Suprapubic skin (tissue), 4 donors: Measurements from ENCODE around the gene C16orf92. TPM values are rescaled to one million over a fixed set of nuclear protein-coding genes. Genes with fewer than 3 reads are reported as not detected.

ENCODE experiments used
- DNase-seq, 2 donors: peaks; one replicate each; pipeline ENCODE4 v3.0.0-alpha.2; 2019; ENCODE audit warnings: low spot score in 2 of 2
- H3K27ac ChIP-seq: fragments of 200-600 bp; sonication (generic); one replicate; pipeline ENCODE4 v1.5.1; 2019
- H3K27me3 ChIP-seq: fragments of 200-600 bp; sonication (generic); one replicate; pipeline ENCODE4 v1.5.1; 2019
- H3K36me3 ChIP-seq: fragments of 200-600 bp; sonication (generic); one replicate; pipeline ENCODE4 v1.5.1; 2019
- H3K4me1 ChIP-seq: fragments of 200-600 bp; sonication (generic); one replicate; pipeline ENCODE4 v1.5.1; 2019
- H3K4me3 ChIP-seq: fragments of 200-600 bp; sonication (generic); one replicate; pipeline ENCODE4 v1.5.1; 2019; ENCODE audit warnings: mild to moderate bottlenecking
- H3K9me3 ChIP-seq: fragments of 200-600 bp; sonication (generic); one replicate; pipeline ENCODE4 v1.5.1; 2019
- EP300 ChIP-seq: sonication (generic); formaldehyde crosslinking; IDR thresholded peaks from one replicate; pipeline ENCODE4 v1.6.1; 2017; ENCODE audit warnings: antibody characterized with exemption
- POLR2A ChIP-seq, 2 donors: fragments of 450-650 bp; IDR thresholded peaks; one replicate each; pipeline ENCODE4 v1.6.1; 2017; ENCODE audit warnings: antibody characterized with exemption in 2 of 2, mild to moderate bottlenecking in 2 of 2, moderate library complexity in 2 of 2
- POLR2AphosphoS5 ChIP-seq, 3 donors: sonication (generic); formaldehyde crosslinking; IDR thresholded peaks; one replicate each; pipeline ENCODE4 v1.6.1; 2017; ENCODE audit warnings: antibody characterized with exemption in 3 of 3
- WGBS: methylation state at CpG from one replicate; pipeline ENCODE4 v1.1.5; 2018; 5-methylcytosine and 5-hydroxymethylcytosine counted together
- total RNA-seq, 4 donors: library from RNA; depleted of rRNA; stranded (reverse); fragments of >200 nt; gene quantifications; one replicate each; pipeline ENCODE4 v1.1.0, GENCODE V29; 2016
- TF ChIP-seq, protein P1 (sequence below), 2 donors: fragments of 200-600 bp in 1 of 2; fragments of 450-650 bp in 1 of 2; sonication (generic) in 1 of 2; IDR thresholded peaks; one replicate each; pipeline ENCODE4 v1.5.1; 2016 to 2019; ENCODE audit warnings: antibody characterized with exemption in 2 of 2, mild to moderate bottlenecking in 1 of 2, moderate library complexity in 1 of 2

C16orf92 gene
- total RNA-seq, 4 donors from 2014 or later = not detected

DNA sequence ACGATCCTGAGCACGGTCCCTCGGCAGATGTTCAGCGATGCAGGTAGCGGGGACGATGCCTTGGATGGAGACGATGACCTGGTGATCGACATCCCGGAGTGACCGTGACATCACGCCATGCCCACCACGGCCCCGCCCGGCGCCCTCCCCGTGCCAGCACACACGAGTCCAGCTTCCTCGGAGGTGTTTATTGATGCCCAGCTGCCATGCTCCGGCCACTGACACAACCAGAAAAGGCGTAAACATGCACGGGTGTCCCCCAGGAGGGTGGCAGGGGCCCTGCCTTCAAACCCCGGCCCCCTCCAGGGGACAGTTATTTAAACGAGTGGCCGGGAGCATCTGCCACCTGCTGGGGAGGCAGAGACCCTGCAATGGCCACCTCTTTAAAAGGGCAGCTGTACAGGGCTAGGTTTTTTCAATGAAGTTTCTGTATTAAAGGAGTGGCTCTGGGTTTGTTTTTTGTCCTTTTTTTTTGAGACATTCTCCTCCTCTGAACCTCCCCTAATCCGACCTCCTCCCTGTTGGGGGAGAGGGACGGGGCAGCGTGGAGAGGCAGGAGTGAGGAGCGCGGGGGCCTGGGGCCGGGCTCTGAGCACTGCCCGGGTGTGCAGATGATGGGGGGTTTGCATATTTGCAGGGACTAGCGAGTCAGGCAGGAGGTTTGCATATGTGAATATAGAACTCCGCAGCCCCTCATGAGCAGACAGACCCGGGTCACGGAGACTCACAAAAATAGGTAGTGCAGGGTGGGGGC is 17.5 kb upstream of the C16orf92 start:
- Histone ChIP-seq H3K4me3 (no peak overlapping the region), H3K36me3 (peaks cover 31% of the 10 kb centered on the region), H3K27ac (no peak overlapping the region), H3K4me1 (peaks cover 10% of the 10 kb centered on the region), H3K9me3 (no peaks in the 10 kb centered on the region), H3K27me3 (peaks cover 21% of the 10 kb centered on the region)
- TF ChIP-seq, protein P1, sequence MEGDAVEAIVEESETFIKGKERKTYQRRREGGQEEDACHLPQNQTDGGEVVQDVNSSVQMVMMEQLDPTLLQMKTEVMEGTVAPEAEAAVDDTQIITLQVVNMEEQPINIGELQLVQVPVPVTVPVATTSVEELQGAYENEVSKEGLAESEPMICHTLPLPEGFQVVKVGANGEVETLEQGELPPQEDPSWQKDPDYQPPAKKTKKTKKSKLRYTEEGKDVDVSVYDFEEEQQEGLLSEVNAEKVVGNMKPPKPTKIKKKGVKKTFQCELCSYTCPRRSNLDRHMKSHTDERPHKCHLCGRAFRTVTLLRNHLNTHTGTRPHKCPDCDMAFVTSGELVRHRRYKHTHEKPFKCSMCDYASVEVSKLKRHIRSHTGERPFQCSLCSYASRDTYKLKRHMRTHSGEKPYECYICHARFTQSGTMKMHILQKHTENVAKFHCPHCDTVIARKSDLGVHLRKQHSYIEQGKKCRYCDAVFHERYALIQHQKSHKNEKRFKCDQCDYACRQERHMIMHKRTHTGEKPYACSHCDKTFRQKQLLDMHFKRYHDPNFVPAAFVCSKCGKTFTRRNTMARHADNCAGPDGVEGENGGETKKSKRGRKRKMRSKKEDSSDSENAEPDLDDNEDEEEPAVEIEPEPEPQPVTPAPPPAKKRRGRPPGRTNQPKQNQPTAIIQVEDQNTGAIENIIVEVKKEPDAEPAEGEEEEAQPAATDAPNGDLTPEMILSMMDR (IDR thresholded peaks at IDR 0.05) = peak; percentile 55 to 84
- TF ChIP-seq POLR2AphosphoS5 (IDR thresholded peaks at IDR 0.05) (no peak), EP300 (no peak), POLR2A (IDR thresholded peaks at IDR 0.05) (no peak)
- WGBS = 55% methylated on average over 17 of the region's 35 CpGs
- no peak for DNase-seq

DNA sequence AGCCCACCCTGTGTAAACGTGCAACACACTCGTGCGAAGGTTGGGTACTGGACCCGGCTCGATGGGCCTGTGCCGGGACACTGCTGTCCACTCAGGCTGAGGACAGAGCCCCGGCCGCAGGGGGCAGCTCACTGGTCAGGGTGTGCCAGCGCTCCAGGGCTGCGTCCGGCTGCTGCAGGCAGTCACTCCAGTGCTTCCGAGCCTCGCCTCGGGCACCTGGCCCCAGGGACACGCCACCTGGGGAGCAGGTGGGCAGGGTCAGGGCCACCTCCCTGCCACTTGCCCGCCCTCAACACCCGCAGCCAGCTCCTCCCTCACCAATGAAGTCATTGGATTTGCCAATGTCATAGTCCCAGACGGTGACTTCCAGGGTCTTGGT is 16.9 kb upstream of the C16orf92 start:
- no peak overlapping the region for H3K4me3 ChIP-seq
- no peak overlapping the region for H3K27ac ChIP-seq
- no peaks in the 10 kb centered on the region for H3K9me3 ChIP-seq
- H3K4me1 ChIP-seq = peaks cover 16% of the 10 kb centered on the region
- H3K36me3 ChIP-seq = peaks cover 25% of the 10 kb centered on the region
- WGBS = 80% methylated on average over 16 of the region's 18 CpGs
- TF ChIP-seq, protein P1 (IDR thresholded peaks at IDR 0.05) = no peak
- no peak for TF ChIP-seq POLR2A (IDR thresholded peaks at IDR 0.05)
- no peak for TF ChIP-seq POLR2AphosphoS5 (IDR thresholded peaks at IDR 0.05)
- TF ChIP-seq EP300 = no peak
- DNase-seq = no peak
- H3K27me3 ChIP-seq = peaks cover 27% of the 10 kb centered on the region

DNA sequence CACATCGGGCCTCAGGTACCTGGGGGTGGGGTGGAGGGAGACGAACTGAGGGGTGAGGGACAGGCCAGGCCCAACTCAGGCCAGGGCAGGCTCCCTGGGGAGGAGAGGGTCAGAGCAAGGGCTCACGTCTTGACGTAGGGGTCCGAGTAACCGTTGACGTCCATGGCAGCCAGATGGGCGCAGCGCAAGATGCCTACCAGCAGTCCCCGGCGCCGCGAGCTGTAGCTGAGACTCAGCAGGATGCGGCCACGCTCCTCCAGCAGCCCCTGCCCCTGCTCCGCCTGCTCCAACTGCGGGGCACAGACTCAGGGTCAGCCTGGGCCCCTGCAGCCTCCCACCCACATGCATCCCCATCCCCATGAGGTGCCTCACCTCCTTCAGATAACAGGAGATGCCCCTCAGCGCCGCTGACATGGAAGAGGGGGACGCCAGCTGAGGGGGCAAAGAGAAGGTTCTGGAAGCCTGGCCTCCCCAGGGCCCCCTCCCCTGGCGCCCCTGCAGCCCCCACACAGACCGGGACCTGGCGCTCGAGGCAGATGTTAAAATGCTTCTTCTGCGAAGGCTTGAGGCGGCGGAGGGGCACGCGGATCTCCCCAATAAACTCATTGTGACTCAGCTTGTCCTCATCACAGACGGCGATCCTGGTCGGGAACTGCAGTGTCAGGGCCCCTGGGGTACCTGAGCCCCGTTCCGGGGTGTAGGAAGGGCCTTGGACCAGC is 16.2 kb upstream of the C16orf92 start:
- Histone ChIP-seq H3K27me3 (peaks cover 34% of the 10 kb centered on the region), H3K4me3 (no peak overlapping the region), H3K4me1 (peaks cover 24% of the 10 kb centered on the region), H3K27ac (no peak overlapping the region), H3K9me3 (no peaks in the 10 kb centered on the region), H3K36me3 (peaks cover 18% of the 10 kb centered on the region)
- 73% methylated on average over 25 of the region's 34 CpGs for WGBS
- DNase-seq = no peak
- TF ChIP-seq POLR2AphosphoS5 (IDR thresholded peaks at IDR 0.05) (no peak), EP300 (no peak), POLR2A (IDR thresholded peaks at IDR 0.05) (no peak)
- TF ChIP-seq, protein P1 (IDR thresholded peaks at IDR 0.05) = no peak

DNA sequence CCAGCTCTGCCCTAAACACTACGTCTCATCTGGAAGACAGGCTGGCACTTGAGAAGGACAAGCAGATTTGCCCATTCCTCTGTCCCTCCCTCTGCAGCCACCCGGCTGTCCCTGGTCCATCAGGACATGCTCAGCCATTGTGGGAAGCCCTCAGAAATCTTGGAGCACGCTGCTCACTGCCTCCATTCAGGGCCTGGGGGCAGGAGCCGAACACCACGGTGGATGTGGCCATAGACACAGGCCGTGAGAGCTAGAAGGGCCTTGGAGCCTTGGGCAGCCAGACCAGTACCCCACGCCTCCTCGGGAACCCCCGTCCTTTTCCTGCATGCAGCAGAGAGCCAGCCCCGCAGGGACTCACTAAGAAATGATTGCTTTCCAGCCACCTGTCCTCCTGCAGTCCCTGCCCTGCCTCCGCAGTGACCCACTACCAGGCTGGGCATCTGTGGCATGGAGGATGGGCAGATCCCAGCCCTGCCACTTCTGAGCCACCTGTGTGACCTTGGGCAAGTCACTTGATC is 15.6 kb upstream of the C16orf92 start:
- no peak for TF ChIP-seq POLR2AphosphoS5 (IDR thresholded peaks at IDR 0.05)
- TF ChIP-seq POLR2A (IDR thresholded peaks at IDR 0.05) = no peak
- Histone ChIP-seq H3K9me3 (no peaks in the 10 kb centered on the region), H3K36me3 (peaks cover 11% of the 10 kb centered on the region), H3K4me3 (no peak overlapping the region), H3K4me1 (peaks cover 25% of the 10 kb centered on the region), H3K27me3 (peaks cover 40% of the 10 kb centered on the region), H3K27ac (no peak overlapping the region)
- no peak for DNase-seq
- WGBS = 70% methylated on average over 3 of the region's 11 CpGs

DNA sequence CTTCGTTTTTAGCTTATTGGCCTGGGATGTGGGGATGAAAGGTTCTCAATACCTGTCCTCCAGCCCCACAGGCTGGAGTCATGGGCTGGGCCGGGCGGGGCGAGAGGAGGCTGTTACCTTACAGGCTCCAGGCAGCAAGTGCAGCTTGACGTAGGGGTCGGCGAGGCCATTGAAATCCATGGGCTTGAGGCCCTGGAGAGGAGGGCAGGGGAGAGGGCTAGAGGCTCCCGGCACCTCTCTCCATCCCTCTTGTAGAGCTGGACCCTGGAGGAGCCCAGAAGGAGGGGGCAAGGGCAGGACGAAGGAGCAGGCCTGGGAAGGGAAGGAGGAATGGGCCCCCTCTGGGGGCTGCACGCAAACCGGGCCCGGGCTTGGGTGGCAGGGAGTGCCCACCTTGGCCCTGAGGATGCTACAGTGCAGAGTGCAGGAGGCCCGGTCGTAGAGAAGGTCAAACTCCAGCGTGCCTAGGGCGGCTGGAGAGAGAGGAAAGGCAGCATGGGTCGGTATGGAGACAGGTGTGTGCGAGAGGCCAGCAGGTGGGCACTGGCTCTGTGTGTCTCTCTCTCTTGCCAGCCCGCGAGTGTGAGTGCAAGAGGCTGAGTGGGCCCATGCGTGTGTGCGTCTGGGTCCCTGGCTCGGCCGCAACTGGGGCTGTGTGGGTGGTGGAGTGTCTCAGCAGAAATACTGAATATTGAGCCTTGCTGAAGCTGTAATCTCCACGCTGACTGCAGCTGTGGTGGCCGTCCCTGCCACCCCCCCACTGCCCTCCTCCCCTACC is 13.7 kb upstream of the C16orf92 start:
- Histone ChIP-seq H3K36me3 (peaks cover 2% of the 10 kb centered on the region), H3K27ac (no peak overlapping the region), H3K4me1 (peaks cover 25% of the 10 kb centered on the region), H3K27me3 (peaks cover 40% of the 10 kb centered on the region), H3K4me3 (no peak overlapping the region), H3K9me3 (no peaks in the 10 kb centered on the region)
- no peak for DNase-seq
- 48% methylated on average over 23 of the region's 26 CpGs for WGBS
- no peak for TF ChIP-seq POLR2A (IDR thresholded peaks at IDR 0.05)
- no peak for TF ChIP-seq POLR2AphosphoS5 (IDR thresholded peaks at IDR 0.05)
- no peak for TF ChIP-seq EP300
- TF ChIP-seq, protein P1 (IDR thresholded peaks at IDR 0.05) = no peak
